Glomerular visceral epithelial cell (primary cell): ENCODE measurements around the gene IGF1R.

Source experiments
- DNase-seq: peaks from one replicate; pipeline ENCODE4 v3.0.0-alpha.2; 2016; ENCODE audit errors: extremely low spot score

Gene IGF1R

DNA sequence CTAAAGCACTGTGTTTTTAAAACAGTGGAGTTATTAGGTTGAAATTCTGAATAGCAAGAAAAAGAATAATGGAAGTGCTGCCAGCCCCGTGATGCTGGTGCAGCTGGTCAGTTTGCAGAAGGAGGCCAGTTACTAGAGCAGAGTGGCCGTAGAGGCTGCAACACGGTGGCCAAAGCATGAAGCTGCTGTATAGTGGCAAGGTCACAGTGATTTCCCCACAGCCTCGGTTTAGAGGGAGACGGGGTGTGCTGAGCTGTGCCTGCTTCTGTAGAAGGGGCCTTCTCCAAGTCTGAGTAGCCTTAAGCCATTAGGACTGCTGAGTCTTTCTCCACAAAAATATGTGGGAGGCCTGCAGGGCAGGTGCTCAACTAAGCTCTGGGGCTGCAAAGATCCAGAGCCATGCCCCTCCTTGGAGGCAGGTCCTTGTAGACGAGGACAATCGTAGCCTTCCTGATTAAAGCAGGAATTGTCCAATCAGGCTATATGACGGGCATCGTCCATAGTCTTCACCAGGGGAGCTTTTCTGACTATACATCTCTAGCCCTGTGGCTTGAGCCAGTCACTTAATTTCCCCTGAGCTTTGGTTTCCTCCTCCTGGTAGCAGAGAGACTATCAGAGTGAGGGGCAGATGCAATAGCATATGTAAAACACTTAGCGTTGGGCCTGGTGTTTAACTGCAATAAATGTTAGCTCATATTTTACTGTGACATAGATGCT is 207.6 kb downstream of the IGF1R start:
- no peak for DNase-seq

DNA sequence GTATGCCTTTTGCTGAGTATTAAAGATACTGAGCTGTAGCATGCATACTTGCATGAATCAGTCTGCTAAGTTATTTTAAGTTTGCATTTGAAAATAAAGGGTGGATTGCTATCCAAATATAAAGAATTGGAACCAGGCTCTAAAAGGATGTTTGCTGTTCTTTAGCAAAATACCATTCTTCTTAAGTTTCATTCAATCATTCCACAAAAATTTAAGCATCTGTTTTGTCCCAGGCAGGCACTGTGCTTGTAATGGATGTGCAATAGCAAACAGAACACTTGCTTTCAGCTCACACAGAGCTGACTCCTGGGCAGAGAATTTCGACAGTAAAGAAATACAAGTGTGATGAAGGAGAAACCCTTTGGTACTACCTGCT is 208.2 kb downstream of the IGF1R start:
- DNase-seq, result no peak

DNA sequence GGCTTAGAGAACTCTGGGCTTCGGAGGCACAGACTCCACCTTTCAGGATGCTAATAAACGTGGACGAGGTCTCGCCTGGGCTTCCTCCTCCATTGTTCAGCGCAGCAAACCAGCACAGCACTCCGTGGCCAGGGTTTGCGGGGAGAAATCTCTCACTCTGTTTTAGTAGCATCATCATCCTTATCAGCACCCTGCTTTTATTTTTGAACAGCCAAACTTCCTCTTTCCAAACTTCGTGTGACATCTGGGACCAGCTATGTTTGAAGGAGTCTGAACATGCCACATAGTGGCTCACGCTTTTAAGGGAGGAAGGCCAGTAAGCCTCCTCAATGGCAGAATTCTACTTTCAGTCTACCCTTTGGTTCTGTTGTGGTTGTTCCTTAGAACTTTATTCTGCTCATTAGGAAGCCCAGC is 210.3 kb downstream of the IGF1R start:
- DNase-seq, result no peak

DNA sequence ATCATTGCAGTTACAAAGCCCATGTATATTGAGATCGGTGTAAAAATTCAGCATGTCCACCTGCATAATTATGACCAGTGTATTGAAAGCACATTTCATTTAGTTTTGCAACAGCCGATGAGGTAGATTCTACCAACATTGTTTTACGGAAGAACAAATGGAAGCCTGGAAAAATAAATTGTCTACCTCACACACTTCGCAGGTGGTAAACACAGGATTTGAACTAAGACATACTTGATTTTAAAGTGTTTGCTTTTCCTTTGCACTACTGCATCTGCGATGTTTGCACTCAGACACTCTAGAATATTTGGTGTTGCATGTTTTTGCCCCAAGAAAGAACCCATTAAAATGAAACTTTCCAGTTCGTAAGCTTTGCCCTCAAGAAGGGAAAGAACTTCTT is 210.8 kb downstream of the IGF1R start:
- no peak for DNase-seq

DNA sequence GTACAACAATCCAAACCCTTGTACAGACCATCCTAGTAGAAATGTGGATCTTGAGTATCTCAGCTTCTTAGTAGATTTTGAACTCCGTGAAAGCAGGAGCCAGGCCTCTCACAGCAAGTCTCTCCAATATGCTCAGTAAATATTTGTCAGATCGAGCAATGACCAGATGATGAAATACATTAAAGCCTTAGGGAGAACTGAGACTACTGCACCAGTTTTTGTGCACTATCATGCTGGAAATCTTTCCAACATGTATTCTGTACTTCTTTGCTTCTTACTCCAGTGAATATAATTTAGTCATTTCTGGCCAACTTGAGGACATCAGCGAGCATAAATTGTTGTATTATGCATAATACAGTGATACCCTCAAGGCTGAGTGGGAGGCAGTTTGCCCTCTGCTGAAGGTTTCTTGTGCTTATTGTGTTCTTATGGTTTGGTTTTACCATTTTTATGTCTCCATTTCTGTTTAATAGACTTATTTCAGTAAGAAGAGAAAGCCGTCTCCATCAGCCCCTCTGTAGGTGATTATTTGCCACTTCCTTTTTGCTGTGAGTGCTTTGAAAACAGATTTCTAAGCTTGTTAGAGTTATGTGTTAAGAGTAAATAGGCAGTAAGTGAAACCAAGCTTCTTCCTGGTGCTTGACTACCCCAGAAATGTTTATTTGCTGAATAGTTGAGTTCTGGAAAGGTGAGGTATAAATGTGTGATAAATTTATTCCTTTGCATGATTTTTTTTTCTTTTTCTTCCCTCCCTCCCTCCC is 212.1 kb downstream of the IGF1R start:
- DNase-seq, result no peak

DNA sequence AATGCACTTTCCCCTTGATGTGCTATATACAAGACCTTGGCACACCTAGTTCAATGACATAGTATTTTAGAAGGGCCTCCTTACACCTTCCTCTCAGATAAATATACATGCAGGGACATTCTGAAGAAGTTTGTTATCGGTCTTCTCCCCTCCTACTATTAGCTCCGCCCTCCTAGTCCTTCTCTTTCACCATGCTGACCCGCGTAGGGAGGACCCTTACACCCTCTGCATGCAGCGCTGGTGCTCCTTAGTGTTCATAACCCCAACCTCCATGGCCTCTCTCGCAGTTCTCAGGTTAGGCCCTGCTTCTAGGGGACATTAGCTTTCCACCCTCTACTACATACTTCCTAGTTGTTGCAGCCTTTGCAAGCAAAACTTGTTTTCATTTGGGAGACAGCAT is 212.8 kb downstream of the IGF1R start:
- DNase-seq, result no peak

DNA sequence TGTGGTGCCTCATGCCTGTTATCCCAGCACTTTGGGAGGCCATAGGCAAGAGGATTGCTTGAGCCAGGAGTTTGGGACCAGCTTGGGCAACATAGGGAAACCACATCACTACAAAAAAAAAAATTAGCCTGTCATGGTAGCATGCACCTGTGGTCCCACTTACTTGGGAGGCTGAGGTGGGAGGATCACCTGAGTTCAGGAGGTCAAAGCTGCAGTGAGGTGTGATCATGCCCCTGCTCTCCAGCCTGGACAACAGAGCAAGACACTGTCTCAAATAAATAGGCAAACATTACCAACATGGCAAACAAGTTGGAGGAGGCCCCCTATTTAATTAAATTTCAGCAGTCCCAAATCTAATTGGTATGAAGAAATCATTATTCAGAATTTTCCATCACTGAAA is 215.6 kb downstream of the IGF1R start:
- DNase-seq, result no peak

DNA sequence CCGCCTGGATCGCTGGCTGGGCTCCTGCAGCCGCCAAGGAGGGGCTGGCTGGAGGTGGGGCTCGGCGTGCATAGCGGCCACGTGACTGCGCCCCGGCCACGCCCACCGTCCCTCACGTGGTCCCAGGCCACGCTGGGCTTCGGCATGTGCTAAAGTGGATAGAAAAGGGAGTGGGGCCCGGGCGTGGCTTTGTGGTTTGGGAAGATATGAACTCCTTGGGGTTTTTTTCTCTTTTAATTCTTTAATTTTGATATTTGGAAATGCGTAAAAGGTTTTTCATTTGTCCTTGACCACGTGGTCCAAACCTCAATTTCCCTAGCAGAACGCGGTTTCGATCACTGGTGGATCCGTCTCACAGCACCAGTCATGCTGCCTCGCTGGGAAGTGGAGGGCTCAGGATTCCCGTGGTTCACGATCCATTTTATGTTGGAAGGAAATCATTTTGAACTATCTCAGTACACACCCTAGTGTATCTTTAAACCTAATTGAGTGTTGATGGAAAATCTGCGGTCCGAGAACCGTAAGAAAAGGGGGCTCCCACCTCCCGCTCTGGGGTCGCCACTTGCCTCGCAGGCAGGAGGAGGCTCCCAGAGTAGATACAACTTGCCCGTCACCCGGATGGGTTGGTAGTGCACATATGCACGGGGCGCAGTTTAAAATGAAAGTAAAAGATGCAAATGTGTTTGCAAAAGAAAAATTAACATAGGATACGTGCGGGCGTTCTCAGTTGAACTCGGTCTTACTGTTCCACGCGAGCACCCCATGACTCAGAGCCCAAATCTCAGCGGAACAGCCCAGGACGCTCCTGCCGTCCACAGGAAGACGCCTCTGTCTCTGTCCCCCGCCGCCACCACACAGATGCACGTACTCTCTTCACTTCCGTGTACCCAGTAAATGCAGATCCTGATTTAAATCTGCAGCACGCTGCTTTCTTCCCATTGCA is 217.3 kb downstream of the IGF1R start:
- peak; percentile 71 for DNase-seq

DNA sequence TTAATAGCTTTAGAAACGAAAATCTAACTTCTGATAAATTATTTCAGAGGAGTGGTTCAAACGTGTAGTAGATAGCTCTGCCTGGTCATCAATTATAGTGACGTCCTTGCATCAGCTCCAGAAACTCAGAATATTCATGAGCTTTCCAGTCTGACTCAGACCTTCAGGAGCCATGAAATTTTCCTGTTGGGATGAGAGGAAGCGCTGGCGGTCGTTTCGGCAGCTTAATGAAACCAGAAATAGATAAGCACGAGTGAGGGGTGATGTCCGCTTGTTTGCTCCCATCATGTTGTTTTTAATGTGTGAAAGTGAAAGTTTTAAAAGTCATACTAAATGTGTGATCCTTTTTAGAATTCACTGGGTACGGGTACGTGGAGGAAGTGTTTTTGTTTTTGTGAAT is 218.2 kb downstream of the IGF1R start:
- no peak for DNase-seq

DNA sequence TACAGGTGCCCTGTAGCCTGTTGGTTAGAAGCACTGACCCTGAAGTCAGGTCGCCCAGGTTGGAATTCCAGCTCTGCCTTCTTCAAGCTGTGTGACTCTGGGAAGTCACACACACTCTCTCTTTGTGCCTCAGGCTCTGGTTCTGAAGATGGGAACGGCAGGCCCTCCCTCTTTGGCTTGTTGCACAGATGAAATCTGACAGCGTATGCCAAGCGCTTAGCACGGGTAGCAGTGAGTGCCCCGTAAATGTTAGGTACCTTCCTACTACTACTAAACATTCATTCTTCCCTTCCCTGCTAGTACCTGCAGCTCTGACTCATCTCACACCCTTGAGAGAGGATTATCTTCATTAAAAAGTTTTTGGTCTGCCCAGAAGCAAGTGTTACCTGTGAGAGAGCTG is 220.2 kb downstream of the IGF1R start:
- no peak for DNase-seq

DNA sequence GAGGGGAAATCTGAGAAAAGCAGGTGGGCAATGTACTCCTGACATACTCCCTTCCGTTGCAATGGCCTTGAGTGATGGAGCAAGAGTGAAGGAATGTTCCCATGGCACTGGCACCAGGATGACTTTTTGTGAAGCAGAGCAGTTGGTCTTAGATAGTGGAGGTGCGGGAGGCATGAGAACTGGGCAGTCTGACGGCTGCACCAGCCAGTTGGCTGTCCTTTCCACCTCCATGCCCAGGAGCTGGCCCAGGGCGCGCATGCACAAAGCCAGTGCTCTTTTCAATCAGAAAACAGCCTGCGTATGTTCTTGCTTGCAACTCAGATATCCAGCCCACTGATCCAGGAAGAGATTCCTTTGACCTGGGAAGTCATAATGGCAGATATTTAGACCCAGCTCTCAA is 222.4 kb downstream of the IGF1R start:
- no peak for DNase-seq

DNA sequence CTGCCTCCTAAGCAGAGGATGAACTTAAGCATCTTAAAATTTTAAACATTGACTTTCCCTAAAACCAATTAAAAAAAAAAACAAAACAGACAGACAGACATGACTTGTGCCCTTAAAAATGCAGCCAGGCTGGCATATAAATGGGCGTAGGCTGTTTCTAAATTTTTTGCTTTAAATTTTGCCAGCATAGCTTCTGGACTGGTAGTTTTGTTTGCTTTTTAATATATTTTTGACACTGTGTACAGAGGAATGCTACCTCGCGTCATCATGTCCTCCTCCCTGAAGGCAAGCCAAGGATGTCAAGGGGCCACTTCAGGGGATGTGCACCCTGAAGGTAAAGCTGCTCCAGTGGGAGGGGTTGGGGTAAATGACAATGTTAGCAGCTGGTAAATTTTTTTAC is 224.4 kb downstream of the IGF1R start:
- no peak for DNase-seq

DNA sequence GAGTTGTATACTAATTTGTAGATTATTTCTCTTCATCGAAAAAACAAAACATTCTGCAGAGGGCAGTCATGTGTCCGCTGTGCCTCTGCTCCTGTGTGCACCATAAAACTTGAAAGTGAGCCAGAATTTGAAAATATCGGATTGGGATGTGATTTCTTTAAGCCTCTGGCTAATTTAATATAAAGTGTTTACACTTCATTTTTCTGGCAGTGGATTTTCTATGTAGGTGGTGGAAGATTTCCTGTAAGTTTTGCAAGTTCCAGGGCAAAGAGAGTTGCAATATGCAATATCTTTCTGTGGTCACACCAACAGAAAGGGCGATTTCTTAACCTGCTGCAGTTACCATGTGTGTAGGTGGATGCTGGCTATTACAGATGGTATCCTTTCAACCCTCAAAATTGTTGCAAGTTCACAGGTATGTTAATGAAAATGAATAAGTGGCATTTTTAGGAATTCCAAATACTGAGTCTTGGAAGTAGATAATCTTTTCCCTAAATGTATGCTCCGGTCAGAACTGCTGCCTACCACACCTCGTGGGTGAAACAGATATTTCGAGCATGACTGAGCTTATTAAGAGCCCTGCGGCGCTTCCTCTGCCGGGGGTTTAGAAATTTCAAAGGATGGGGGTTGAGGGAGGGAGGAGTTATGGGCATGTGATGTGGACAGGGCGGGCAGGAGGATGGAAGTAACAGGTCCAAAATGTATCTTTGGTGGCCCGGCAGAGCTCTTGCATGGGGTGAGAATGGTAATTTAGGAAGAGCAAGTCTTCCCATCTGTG is 225.3 kb downstream of the IGF1R start:
- peak; percentile 80 for DNase-seq

DNA sequence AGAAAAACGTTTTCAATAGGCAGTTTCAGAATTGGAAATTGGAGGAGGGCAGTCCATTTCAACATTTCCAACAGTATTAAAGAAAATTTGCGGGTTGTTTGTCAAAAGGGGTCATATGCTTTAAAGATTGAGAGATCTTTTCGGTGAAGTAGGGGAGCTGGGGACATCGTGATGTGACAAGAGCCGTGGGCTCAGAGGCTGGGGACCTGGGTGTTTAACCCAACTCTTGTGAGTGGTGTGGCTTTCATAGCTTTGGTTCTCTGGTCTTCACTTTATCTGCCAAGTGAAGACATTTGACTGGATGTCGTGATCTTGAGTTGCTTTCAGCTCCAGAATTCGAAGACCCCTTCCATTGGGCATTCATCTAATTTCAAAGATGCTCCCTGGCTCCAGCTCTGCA is 226.0 kb downstream of the IGF1R start:
- DNase-seq, result no peak

DNA sequence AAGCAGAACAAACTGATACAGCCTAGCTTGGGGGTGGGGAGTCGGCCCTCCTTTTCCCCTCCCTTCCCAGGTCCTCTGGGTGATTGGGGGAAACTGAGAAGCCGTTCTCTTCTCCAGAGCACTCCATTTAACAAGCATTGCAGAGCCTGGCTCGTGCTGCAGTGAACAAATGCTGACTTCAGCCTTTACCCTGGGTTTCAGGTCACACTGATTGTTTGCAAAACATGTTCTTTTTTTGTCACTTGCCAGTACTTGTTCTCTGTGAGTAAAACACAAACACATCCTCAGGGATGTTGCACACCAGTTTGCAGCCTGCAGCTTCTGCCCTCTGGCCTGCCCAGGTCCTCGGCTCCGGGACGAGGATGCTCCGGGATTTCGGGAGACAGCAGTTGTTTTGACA is 226.4 kb downstream of the IGF1R start:
- DNase-seq, result no peak

DNA sequence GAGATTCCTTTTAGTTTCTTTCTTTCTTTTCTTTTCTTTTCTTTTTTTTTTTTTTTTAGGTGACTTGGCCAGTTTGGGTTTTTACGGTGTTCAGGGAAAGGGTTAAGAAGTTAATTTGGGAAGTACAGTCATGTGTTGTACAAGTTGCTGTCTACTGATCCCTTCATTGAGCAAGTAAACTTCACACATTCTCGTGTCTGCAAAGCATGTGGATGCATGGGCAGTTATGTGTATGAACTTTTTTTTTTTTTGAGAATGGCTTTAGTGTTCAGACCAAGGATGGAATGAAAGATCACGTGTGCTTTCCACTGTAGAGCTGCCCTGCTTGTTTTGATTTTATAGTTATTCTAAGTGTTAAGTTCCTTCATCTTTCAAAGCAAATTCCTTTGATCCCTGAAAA is 227.0 kb downstream of the IGF1R start:
- no peak for DNase-seq

DNA sequence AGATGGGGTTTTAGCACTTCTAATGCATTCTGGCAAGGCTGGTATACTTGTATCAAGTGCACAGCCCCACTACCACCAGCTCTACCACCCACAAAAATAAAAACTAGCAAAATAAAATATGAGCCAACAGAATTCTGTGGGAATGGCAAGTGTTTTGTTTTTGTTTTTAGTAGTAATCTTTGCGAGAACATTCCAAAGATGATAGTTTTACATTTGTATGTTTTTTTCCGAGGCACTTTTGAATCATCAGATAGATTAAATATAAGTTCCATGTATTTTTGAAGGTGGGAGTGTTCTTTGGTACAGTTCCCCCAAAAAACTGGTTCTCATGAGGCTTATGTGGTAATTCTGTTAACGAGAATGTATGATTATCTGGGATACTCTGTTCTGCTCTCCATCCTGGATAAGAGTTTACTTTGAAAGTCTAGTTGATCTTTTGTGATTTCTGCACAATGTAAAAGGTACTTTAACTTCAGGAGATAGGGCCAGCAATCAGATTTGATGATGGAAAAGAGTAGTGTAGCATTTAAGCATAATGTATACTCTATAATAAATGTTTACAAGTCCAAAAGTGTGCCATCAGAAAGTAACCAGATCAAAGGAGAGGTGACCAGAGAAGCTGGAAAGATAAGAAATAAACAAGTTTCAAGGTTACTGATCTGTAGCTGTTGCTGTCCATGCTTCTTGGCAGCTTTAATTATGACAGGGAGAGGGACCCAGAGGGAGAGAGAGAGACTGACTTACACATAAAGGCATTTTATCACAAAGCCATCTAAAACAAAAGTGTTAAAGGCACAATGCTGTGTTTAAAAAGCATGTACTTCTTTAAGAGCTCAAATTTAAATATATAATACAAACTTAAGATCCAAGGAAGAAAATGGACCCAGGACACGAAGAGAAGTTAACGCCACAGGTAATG is 228.4 kb downstream of the IGF1R start:
- DNase-seq, result no peak

DNA sequence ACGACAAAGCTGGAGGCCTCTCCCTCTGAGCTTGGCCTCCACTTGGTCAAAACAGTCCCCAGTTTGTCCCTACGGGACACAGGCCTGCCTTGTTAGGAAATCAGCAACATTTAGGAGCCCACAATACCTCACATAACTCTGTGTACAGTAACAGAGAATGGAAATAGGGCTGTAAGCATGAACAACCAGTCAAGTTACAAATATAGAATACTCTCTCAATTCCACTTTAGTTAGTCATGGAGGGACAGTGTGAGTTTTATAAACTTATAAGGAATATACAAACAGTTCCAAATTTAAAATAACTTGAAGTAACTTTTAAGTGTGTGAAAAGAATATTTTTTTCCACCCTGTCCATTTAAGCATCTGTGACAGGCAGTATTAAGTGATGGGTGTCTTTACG is 229.8 kb downstream of the IGF1R start:
- no peak for DNase-seq

DNA sequence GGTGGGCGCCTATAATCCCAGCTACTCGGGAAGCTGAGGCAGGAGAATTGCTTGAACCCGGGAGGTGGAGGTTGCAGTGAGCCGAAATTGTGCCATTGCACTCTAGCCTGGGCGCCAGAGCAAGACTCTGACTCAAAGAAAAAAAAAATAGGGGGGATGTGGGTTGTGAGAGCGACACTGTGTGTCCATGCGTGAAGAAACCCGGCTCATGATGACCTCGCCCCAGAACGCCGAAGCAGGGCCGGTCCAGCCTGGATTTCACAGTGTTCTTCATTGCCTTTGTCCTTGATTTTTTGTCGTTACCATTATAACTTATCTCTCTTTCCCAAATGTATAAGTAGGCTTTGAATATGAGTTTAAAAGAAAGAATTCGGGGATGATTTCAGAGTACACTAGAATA is 230.5 kb downstream of the IGF1R start:
- peak; percentile 53 for DNase-seq
